NT2/D1 (cell line): Measurements from ENCODE around the gene PTPN18.

ENCODE experiments used
- DNase-seq: peaks from one replicate; pipeline ENCODE4 v3.0.0-alpha.2; 2011; ENCODE audit warnings: low read depth, low spot score
- H3K27me3 ChIP-seq: 2 replicates; pipeline ENCODE4 v1.6.0; 2011; ENCODE audit warnings: mild to moderate bottlenecking; ENCODE audit not compliant: insufficient read length, insufficient read depth
- H3K36me3 ChIP-seq: 2 replicates; pipeline ENCODE4 v1.6.1; 2011; ENCODE audit warnings: mild to moderate bottlenecking, low read length, mixed read lengths; ENCODE audit not compliant: insufficient read depth, insufficient read length
- H3K4me1 ChIP-seq: 2 replicates; pipeline ENCODE4 v1.5.1; 2011; ENCODE audit not compliant: insufficient read depth, insufficient read length
- H3K4me3 ChIP-seq: 2 replicates; pipeline ENCODE4 v1.5.1; 2011; ENCODE audit warnings: low read depth; ENCODE audit not compliant: insufficient read length
- H3K9ac ChIP-seq: 2 replicates; pipeline ENCODE4 v1.6.0; 2011; ENCODE audit warnings: low read depth; ENCODE audit not compliant: insufficient read length
- H3K9me3 ChIP-seq: 2 replicates; pipeline ENCODE4 v1.5.1; 2011; ENCODE audit warnings: mild to moderate bottlenecking, low read length; ENCODE audit not compliant: insufficient read depth
- SUZ12 ChIP-seq: IDR thresholded peaks from 2 replicates; pipeline ENCODE4 v1.6.1; 2011; ENCODE audit not compliant: insufficient read length, insufficient read depth; ENCODE audit errors: extremely low read depth
- YY1 ChIP-seq: IDR thresholded peaks from 2 replicates; pipeline ENCODE4 v1.6.1; 2011; ENCODE audit not compliant: insufficient read length, insufficient read depth
- ZNF274 ChIP-seq: IDR thresholded peaks from 2 replicates; pipeline ENCODE4 v1.6.1; 2011; ENCODE audit warnings: mild to moderate bottlenecking, low read depth, low read length

PTPN18 gene

DNA sequence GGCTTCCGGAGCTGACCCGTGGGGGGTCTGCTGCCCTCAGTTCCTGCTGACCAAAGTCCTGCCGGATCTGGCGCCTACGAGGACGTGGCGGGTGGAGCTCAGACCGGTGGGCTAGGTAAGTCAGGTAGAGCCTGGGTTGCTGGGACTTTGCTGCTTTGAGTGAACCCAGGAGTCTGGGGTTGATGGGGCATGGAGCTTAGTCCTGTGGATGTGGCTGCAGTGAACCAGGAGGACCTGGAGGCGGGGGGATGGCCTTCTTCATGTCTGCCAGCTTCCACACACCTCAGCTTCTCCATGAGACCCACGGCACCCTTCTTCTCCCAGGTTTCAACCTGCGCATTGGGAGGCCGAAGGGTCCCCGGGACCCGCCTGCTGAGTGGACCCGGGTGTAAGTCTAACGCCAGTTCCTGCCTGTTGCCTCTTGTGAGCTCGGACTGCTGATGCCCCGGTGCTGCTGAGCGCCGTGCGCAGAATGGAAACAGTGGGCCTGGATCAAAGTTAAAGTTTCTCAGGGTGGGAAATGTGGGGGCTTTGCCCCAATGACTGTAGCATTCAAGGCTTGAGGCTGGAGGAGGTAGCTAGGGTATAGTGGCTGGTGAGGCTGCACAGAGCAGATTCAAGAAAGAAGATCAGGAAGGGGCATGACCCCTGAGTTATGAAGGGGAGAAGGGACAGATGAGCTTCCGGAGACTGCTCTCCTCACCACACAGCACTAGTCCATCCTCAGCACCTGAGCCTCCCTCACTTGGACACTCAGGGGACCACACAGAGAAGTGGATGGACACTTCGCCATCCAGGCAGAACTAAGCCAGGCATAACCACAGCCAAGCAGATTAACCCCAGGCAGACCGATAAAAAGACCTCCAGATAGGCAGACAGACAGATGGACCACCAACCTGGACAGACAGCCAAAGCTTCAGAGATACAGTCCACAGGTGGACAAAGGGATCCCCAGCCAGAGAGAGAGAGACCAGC is 17.3 kb downstream of the PTPN18 start:
- peaks cover 5% of the 10 kb centered on the region for H3K4me1 ChIP-seq
- H3K9ac ChIP-seq: peak overlapping the region; percentile 82
- no peak for TF ChIP-seq ZNF274
- TF ChIP-seq SUZ12: no peak
- TF ChIP-seq YY1: no peak
- peaks cover 4% of the 10 kb centered on the region for H3K27me3 ChIP-seq
- peaks cover 31% of the 10 kb centered on the region for H3K36me3 ChIP-seq
- no peak for DNase-seq
- peak overlapping the region; percentile 76 for H3K4me3 ChIP-seq
- peaks cover 9% of the 10 kb centered on the region; the same call in 1 of the 2 replicates for H3K9me3 ChIP-seq

DNA sequence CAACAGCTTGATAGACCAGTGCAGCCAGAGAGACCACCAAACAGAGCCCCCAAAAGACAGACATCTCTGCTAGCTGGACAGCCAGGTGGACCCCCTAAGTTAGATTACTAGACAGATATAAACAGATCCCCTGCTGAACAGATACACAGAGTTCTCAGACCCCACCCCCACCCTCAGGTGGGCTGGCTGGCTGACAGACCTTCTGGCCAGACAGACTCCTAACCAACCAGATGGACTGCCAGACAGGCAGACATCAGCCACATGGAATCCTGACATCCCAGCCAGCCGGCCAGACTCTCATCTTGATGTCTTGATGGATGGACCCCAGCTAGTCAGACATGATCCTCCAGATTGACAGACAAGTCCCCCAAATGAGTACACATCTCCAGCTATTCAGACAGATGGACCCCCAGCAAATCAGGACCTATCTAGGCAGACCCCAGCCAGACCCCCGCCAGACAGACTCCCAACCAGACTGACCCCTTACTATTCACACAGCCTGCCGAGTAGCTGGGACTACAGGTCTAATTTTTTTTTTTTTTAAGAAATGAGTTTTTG is 18.0 kb downstream of the PTPN18 start:
- Histone ChIP-seq H3K9me3 (peaks cover 9% of the 10 kb centered on the region; the same call in 1 of the 2 replicates), H3K9ac (peak overlapping the region; percentile 57), H3K27me3 (peaks cover 4% of the 10 kb centered on the region), H3K36me3 (peaks cover 36% of the 10 kb centered on the region), H3K4me3 (no peak overlapping the region), H3K4me1 (peaks cover 3% of the 10 kb centered on the region)
- no peak for DNase-seq
- TF ChIP-seq YY1 (no peak), SUZ12 (no peak), ZNF274 (no peak)

DNA sequence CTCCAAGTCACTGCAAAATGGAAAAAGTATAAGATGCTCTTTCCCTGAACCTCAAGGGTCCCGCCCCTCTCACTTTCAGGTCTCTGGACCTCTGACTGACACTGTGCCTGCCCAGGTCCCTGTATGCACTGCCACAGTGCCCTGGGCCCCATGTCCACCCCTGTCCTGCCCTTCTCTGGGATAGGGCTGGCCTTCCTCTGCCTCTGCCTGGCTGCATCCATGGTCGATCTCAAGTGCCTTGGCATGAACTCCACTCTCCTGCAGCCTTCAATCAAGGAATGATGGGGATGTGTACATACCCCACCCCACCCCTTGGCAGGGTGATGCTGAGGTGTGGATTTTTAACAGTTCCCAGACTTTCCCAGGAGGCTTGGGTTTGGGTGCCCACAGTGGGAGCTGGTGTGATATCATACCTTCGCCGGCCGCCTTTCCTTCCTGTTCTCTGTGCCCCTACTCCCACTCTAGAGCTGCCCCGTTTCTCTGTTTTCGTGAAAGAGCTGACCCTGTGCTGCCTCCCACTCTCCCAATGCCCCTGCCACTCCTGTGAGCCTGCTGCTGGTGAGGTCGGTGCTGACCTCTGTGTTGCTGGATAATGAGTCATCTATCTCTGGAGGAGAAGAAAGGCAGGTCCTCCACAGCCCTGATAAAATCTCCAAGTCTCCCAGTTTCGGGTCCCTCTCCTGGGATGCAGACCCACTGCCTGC is 18.9 kb downstream of the PTPN18 start:
- H3K36me3 ChIP-seq: peaks cover 36% of the 10 kb centered on the region
- H3K9ac ChIP-seq: peak overlapping the region; percentile 57
- peaks cover 3% of the 10 kb centered on the region for H3K4me1 ChIP-seq
- no peak overlapping the region for H3K4me3 ChIP-seq
- H3K27me3 ChIP-seq: peaks cover 4% of the 10 kb centered on the region
- H3K9me3 ChIP-seq: peaks cover 9% of the 10 kb centered on the region; the same call in 1 of the 2 replicates
- TF ChIP-seq ZNF274 (no peak), SUZ12 (no peak), YY1 (no peak)
- no peak for DNase-seq

DNA sequence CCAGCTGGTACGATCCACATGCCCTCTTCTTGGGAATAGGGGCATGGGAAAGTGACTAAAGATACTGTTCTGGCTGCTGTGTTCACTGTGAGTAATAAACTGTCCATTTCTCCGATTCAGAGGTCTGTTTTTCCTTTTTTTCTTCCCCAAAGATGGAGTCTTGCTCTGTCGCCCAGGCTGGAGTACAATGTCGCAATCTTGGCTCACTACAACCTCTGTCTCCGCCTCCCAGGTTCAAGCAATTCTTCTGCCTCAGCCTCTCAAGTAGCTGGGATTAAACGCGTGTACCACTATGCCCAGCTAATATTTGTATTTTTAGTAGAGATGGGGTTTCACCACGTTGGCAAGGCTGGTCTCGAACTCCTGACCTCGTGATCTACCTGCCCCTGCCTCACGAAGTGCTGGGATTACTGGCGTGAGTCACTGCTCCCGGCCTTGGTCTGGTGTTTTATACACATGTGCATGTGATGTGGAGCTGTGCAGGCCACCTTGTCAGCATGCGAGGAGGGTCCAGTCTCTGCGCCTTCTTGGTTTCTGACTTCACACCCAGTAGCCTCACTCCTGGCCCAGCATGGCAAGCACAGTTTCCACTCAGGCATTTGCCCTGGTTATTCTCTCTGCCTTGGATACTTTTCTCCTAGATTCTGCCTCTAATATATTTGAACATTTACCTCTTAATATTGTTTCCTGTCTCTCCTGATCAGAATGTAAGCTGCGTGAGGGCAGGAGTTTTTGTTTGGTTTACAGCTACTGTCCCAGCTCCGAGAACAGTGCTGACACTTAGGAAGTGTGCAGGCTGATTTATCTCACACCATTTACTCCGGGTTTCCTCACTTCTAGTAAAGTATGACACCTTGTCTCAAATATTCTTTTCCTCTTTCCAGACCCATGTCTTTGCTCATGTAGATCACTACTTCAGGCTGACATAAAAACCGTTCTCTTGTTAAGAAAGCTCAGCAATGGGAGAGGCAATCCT is 19.7 kb downstream of the PTPN18 start:
- peaks cover 3% of the 10 kb centered on the region for H3K4me1 ChIP-seq
- H3K9me3 ChIP-seq: peaks cover 7% of the 10 kb centered on the region; the same call in 1 of the 2 replicates
- peaks cover 4% of the 10 kb centered on the region for H3K27me3 ChIP-seq
- H3K9ac ChIP-seq: no peak overlapping the region
- H3K36me3 ChIP-seq: peaks cover 36% of the 10 kb centered on the region
- TF ChIP-seq ZNF274 (no peak), SUZ12 (no peak), YY1 (no peak)
- H3K4me3 ChIP-seq: no peak overlapping the region
- DNase-seq: no peak

DNA sequence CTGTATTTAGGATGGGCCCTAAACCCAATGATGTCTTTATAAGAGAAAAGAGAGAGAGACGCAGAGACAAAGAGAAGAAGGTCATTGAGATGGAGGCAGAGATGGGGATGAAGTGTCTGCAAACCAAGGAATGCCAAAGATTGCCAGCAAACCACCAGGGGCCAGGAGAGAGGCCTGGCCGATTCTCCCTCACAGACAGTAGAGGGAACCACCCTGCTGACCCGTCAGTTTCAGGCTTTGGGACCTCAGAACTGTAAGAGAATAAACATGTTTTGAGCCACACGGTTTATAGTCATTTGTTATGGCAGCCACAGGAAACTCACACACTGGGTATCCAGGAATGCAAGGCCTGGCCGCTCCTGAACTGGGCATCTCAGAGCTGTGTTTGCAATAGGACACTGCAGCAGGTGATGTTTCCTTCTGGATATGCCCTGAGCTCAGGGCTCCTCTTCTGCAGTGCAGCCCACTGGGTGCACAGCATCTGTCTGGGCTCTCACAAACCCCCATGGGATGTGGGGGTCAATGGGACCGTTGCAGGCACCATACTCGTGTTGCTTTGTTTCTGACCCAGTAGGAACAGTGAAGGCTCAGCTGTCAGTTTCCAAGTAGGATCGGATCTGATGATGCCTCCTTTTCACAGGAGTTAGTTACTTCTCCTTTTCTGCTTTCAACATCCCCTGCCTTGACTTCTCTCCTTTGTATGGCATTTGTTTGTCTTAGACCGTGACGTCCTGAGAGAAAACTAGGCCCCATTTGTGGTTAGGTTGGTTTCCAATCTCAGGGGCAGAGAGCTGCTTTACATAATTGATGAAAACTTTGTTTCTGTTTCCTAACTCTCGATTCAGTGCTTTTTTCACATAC is 20.8 kb downstream of the PTPN18 start:
- Histone ChIP-seq H3K27me3 (peaks cover 4% of the 10 kb centered on the region), H3K4me3 (no peak overlapping the region), H3K9me3 (no peaks in the 10 kb centered on the region), H3K4me1 (peaks cover 3% of the 10 kb centered on the region), H3K9ac (no peak overlapping the region), H3K36me3 (peaks cover 30% of the 10 kb centered on the region)
- DNase-seq: no peak
- TF ChIP-seq ZNF274 (no peak), SUZ12 (no peak), YY1 (no peak)
